Fibroblast of lung (primary cell): ENCODE measurements around the gene CCL18. TPM values are rescaled to one million over a fixed set of nuclear protein-coding genes. Genes with fewer than 3 reads are reported as not detected.

Source experiments
- polyA plus RNA-seq, 2 donors: library from polyadenylated mRNA; depleted of rRNA in 1 of 2; stranded (reverse) in 1 of 2; unstranded in 1 of 2; fragments of >200 nt; gene quantifications; 2 replicates each; pipeline ENCODE4 v1.2.1, GENCODE V29; 2011 to 2012; ENCODE audit warnings: missing spikeins in 1 of 2
- total RNA-seq: library from RNA; depleted of rRNA; stranded (reverse); fragments of >200 nt; gene quantifications from 2 replicates; pipeline ENCODE4 v1.2.1, GENCODE V29; 2014

Gene CCL18
- total and polyA plus RNA-seq, 2 donors (not counting 1 experiment from before 2014, with no cell fraction given): not detected

Other genes with a start within 250 kb of the CCL18 start
- not detected in 2 replicates for gene HEATR9, start 195.4 kb upstream of the CCL18 start, total RNA-seq
- gene HEATR9, start 195.4 kb upstream of the CCL18 start, polyA plus RNA-seq: not detected in 2 replicates
- gene CCL5, start 183.9 kb upstream of the CCL18 start, total RNA-seq: not detected in 2 replicates
- 0.03 and 0.07 TPM in 2 replicates for gene CCL5, start 183.9 kb upstream of the CCL18 start, polyA plus RNA-seq
- gene RDM1, start 133.5 kb upstream of the CCL18 start, total RNA-seq: under 0.01 and 0.83 TPM in 2 replicates
- gene RDM1, start 133.5 kb upstream of the CCL18 start, polyA plus RNA-seq: 0.48 and 0.75 TPM in 2 replicates
- not detected in 2 replicates for gene LYZL6, start 120.6 kb upstream of the CCL18 start, total RNA-seq
- gene LYZL6, start 120.6 kb upstream of the CCL18 start, polyA plus RNA-seq: not detected in 2 replicates
- not detected in 2 replicates for gene CCL16, start 82.8 kb upstream of the CCL18 start, total RNA-seq
- not detected in 2 replicates for gene CCL16, start 82.8 kb upstream of the CCL18 start, polyA plus RNA-seq
- gene CCL14, start 77.5 kb upstream of the CCL18 start, total RNA-seq: not detected in 2 replicates
- gene CCL14, start 77.5 kb upstream of the CCL18 start, polyA plus RNA-seq: not detected in 2 replicates
- not detected in 2 replicates for gene CCL15, start 62.7 kb upstream of the CCL18 start, total RNA-seq
- not detected in 2 replicates for gene CCL15, start 62.7 kb upstream of the CCL18 start, polyA plus RNA-seq
- gene CCL23, start 46.3 kb upstream of the CCL18 start, total RNA-seq: not detected in 2 replicates
- not detected in 2 replicates for gene CCL23, start 46.3 kb upstream of the CCL18 start, polyA plus RNA-seq
- not detected in 2 replicates for gene CCL3, start 25.9 kb downstream of the CCL18 start, total RNA-seq
- gene CCL3, start 25.9 kb downstream of the CCL18 start, polyA plus RNA-seq: not detected in 2 replicates
- not detected in 2 replicates for gene CCL4, start 39.6 kb downstream of the CCL18 start, total RNA-seq
- not detected in 2 replicates for gene CCL4, start 39.6 kb downstream of the CCL18 start, polyA plus RNA-seq
- gene TBC1D3B, start 112.4 kb downstream of the CCL18 start, total RNA-seq: 1.8 and 2.3 TPM in 2 replicates
- gene TBC1D3B, start 112.4 kb downstream of the CCL18 start, polyA plus RNA-seq: 0.42 and 0.86 TPM in 2 replicates
- gene CCL3L1, start 132.5 kb downstream of the CCL18 start, total RNA-seq: not detected in 2 replicates
- gene CCL3L1, start 132.5 kb downstream of the CCL18 start, polyA plus RNA-seq: not detected in 2 replicates
- gene CCL4L2, start 146.8 kb downstream of the CCL18 start, total RNA-seq: not detected in 2 replicates
- not detected in 2 replicates for gene CCL4L2, start 146.8 kb downstream of the CCL18 start, polyA plus RNA-seq
- gene TBC1D3I, start 200.3 kb downstream of the CCL18 start, total RNA-seq: under 0.01 and 0.51 TPM in 2 replicates
- gene TBC1D3I, start 200.3 kb downstream of the CCL18 start, polyA plus RNA-seq: 0.03 TPM in 1 of 2 replicates, not detected in the other